HepG2 (cell line): Measurements from ENCODE around the gene DLG1.

Source experiments
- ARNT ChIP-seq: fragments of 450-650 bp; IDR thresholded peaks from 2 replicates; pipeline ENCODE4 v1.6.1; 2017
- ELF4 ChIP-seq: sonication (generic); formaldehyde crosslinking; IDR thresholded peaks from 2 replicates; pipeline ENCODE4 v1.5.0; 2020; ENCODE audit warnings: missing genetic modification reagents, mild to moderate bottlenecking, moderate library complexity, borderline replicate concordance
- EP300 ChIP-seq, 3 experiments: sonication (generic) in 1 of 3; formaldehyde crosslinking in 1 of 3; IDR thresholded peaks; 2 replicates each; pipeline versions ENCODE4 v1.5.1 to v1.6.1; 2011 to 2020; ENCODE audit warnings: low read depth in 2 of 3, low read length in 2 of 3, borderline replicate concordance in 1 of 3, improper control_type of control experiment in 1 of 3, mild to moderate bottlenecking in 1 of 3, missing genetic modification reagents in 1 of 3, moderate library complexity in 1 of 3
- KLF9 ChIP-seq: IDR thresholded peaks from 2 replicates; pipeline ENCODE4 v1.6.1; 2016; ENCODE audit warnings: low read depth
- NFIB ChIP-seq: sonication (generic); formaldehyde crosslinking; IDR thresholded peaks from 2 replicates; pipeline ENCODE4 v1.9.0; 2021; ENCODE audit warnings: missing genetic modification reagents, mild to moderate bottlenecking, borderline replicate concordance
- TCF7L2 ChIP-seq: IDR thresholded peaks from 2 replicates; pipeline ENCODE4 v1.6.1; 2011; ENCODE audit warnings: mild to moderate bottlenecking, low read depth, low read length, moderate library complexity
- TF ChIP-seq, protein P1 (sequence below): sonication (generic); formaldehyde crosslinking; IDR thresholded peaks from 2 replicates; pipeline ENCODE4 v1.8.1; 2022; ENCODE audit warnings: mild to moderate bottlenecking, missing genetic modification reagents
- TF ChIP-seq, protein P2 (sequence below): sonication (generic); formaldehyde crosslinking; IDR thresholded peaks from 2 replicates; pipeline ENCODE4 v1.5.0; 2020; ENCODE audit warnings: mild to moderate bottlenecking, missing genetic modification reagents, moderate library complexity

DNA sequence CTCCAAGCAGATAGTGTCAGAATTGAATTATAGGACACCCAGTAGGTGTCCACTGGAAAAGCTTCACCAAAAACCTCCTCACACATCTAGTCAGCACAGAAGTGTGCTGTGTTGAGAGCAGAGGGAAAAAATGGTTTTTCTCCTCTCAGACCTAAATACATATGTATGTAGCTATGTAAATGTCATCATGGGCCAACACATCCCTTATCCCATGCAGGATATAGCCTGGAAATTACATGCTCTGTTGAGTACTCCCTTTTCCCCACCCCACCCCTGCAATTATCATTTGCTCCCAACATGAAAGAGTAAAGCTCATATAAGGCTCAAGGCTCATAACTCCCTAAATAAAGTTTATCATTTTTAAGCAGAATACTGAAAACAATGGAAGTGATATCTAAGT is 35.7 kb downstream of the DLG1 start:
- TF ChIP-seq, protein P1, sequence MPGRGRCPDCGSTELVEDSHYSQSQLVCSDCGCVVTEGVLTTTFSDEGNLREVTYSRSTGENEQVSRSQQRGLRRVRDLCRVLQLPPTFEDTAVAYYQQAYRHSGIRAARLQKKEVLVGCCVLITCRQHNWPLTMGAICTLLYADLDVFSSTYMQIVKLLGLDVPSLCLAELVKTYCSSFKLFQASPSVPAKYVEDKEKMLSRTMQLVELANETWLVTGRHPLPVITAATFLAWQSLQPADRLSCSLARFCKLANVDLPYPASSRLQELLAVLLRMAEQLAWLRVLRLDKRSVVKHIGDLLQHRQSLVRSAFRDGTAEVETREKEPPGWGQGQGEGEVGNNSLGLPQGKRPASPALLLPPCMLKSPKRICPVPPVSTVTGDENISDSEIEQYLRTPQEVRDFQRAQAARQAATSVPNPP (CRISPR knock-in tag), result no peak
- TF ChIP-seq, protein P2, sequence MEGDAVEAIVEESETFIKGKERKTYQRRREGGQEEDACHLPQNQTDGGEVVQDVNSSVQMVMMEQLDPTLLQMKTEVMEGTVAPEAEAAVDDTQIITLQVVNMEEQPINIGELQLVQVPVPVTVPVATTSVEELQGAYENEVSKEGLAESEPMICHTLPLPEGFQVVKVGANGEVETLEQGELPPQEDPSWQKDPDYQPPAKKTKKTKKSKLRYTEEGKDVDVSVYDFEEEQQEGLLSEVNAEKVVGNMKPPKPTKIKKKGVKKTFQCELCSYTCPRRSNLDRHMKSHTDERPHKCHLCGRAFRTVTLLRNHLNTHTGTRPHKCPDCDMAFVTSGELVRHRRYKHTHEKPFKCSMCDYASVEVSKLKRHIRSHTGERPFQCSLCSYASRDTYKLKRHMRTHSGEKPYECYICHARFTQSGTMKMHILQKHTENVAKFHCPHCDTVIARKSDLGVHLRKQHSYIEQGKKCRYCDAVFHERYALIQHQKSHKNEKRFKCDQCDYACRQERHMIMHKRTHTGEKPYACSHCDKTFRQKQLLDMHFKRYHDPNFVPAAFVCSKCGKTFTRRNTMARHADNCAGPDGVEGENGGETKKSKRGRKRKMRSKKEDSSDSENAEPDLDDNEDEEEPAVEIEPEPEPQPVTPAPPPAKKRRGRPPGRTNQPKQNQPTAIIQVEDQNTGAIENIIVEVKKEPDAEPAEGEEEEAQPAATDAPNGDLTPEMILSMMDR (CRISPR knock-in tag), result no peak
- TF ChIP-seq KLF9 (CRISPR knock-in tag), result no peak
- TF ChIP-seq ELF4 (CRISPR knock-in tag), result no peak
- TF ChIP-seq ARNT, result no peak
- TF ChIP-seq EP300 (IDR thresholded peaks at IDR 0.05; ENCODE audit: low read depth in 2 of 2, low read length in 2 of 2), result no peak
- TF ChIP-seq EP300 (CRISPR knock-in tag; IDR thresholded peaks at IDR 0.05; ENCODE audit: borderline replicate concordance), result no peak
- no peak for TF ChIP-seq NFIB (CRISPR knock-in tag)
- TF ChIP-seq TCF7L2, result no peak
